K562 treated with DMSO at 1 percent for 12 hours (cell line): ENCODE measurements around the gene NR5A1. TPM values are rescaled to one million over a fixed set of nuclear protein-coding genes. Genes with fewer than 3 reads are reported as not detected.

Source experiments
- total RNA-seq: library from RNA; unstranded; fragments of 300-600 nt; gene quantifications from 2 replicates; pipeline ENCODE4 v1.2.3, GENCODE V29; 2022; ENCODE audit not compliant: insufficient read depth

NR5A1 gene
- total RNA-seq, result not detected in 2 replicates

DNA sequence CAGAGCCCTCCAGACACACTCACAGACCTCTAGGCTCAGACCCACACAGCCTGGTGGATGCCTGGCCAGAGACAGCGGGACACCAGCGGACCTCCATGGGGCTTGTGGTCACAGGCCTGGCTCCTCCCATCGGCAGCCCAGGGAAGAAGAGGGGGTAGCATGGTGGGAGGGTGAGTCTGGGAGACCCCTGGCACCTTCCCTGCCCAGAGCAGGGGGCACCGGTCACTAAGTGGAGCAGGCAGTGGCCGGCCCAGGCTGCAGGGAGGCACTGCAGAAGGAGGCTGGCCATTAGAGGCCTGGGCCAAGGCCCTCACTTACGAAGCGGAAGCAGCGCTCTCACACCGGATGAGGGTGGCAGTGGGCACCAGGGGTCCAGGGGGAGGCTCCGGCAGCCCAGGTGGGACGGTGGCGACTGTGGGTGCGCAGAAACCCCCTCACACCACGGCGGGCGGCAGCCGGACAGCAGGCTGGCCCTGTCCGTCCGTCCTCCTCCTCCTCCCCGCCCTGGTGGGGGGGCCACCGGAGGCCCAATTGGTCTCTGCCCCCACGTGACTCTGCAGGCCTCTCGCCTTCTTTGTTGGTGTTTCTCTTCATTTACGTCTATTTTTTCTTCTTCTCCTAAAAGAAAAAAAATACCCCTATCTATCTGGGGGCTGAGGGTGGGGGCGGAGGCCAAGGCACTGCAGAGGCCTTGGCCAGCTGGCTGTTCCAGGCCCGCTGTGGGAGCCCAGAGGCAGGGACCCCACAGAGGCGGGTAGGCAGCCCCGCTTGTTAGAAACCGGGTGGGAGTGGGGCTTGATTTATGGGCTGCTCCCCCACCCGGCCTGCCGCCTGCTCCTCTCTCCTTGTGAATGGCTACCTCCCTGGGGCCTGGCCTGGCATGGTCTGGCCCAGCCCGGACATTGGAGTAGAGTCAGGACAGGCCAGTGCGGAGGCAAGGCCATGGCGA, at the start of gene NR5A1:
TSS of gene NR5A1 (minus strand) at position 469 of the 949 bp plus-strand sequence. CDS start 4,004 bp downstream, outside the sequence.

GRCh38 chr9:124450241-124450924, 56.8 kb downstream of the NR5A1 start, which contains the start of gene ADGRD2:
Gene ADGRD2 (plus strand): TSS chr9:124450451. CDS start chr9:124451667, 1,216 bp downstream.

Other genes starting within 250 kb of the NR5A1 start
- 4.4 and 10.4 TPM in 2 replicates for gene NEK6, start 249.4 kb downstream of the NR5A1 start, total RNA-seq
- gene PSMB7, start 92.0 kb downstream of the NR5A1 start, total RNA-seq, result 362 and 379 TPM in 2 replicates
- not detected in 2 replicates for gene ADGRD2, start 56.9 kb downstream of the NR5A1 start, total RNA-seq